Colonic mucosa (tissue), 4 donors: ENCODE results near the gene SF3A2. TPM values are rescaled to one million over a fixed set of nuclear protein-coding genes. Genes with fewer than 3 reads are reported as not detected.
A peak's percentile ranks its signal among the peaks of the same experiment; 100 is the strongest.

Experiments used
- DNase-seq: peaks from one replicate; pipeline ENCODE4 v3.0.0-alpha.2; 2020
- H3K27ac ChIP-seq: fragments of 200-600 bp; one replicate; pipeline ENCODE4 v1.8.0; 2021
- H3K27me3 ChIP-seq: fragments of 200-600 bp; one replicate; pipeline ENCODE4 v1.8.0; 2021
- H3K36me3 ChIP-seq: fragments of 200-600 bp; one replicate; pipeline ENCODE4 v1.8.0; 2021
- H3K4me1 ChIP-seq: fragments of 200-600 bp; one replicate; pipeline ENCODE4 v1.8.0; 2021; ENCODE audit warnings: mild to moderate bottlenecking
- H3K4me3 ChIP-seq: fragments of 200-600 bp; one replicate; pipeline ENCODE4 v1.8.0; 2021
- H3K9ac ChIP-seq, 2 donors: one replicate each; pipeline ENCODE4 v1.7.0; 2013; ENCODE audit warnings: control low read depth in 2 of 2, low read depth in 2 of 2, low read length in 2 of 2
- H3K9me3 ChIP-seq: fragments of 200-600 bp; one replicate; pipeline ENCODE4 v1.8.0; 2021
- CTCF ChIP-seq: fragments of 200-600 bp; IDR thresholded peaks from one replicate; pipeline ENCODE4 v1.8.0; 2022; ENCODE audit warnings: antibody characterized with exemption, mild to moderate bottlenecking
- intact Hi-C: fragments of 100-400 bp; cut with DNase I; formaldehyde crosslinking; loops from one replicate; pipeline ENCODE4 v1.14.1; 2022
- total RNA-seq, 2 donors: library from RNA; stranded (reverse); fragmentation: NEBNext Ultra II Directional in 1 of 2; extraction: Animal tissue kit (Norgen Biotek cat#: 25700) in 1 of 2; gene quantifications; one replicate each; pipeline ENCODE4 v1.2.1, GENCODE V29; 2021
- donor health status: healthy.
- donor health status: DM: no; HTN: no; CAD: no.
- donor health status: DM: no; HTN: no; CAD: no.

The SF3A2 gene
- total RNA-seq, 2 donors from 2014 or later = 60.9 to 99.8 TPM

GRCh38 chr19:2228157-2229030 is 8.2 kb upstream of the SF3A2 start:
- H3K9ac ChIP-seq = no peak overlapping the region
- H3K9me3 ChIP-seq = no peaks in the 10 kb centered on the region
- no peaks in the 10 kb centered on the region for H3K4me1 ChIP-seq
- no peaks in the 10 kb centered on the region for H3K27me3 ChIP-seq
- H3K27ac ChIP-seq = no peak overlapping the region
- intact Hi-C loops = no loop called here
- peaks cover 4% of the 10 kb centered on the region for H3K36me3 ChIP-seq
- no peak for TF ChIP-seq CTCF
- H3K4me3 ChIP-seq = no peak overlapping the region
- no peak for DNase-seq

- no peaks in the 10 kb centered on the region for H3K27me3 ChIP-seq
- DNase-seq = no peak
- peaks cover 4% of the 10 kb centered on the region for H3K36me3 ChIP-seq
- no peaks in the 10 kb centered on the region for H3K9me3 ChIP-seq
- no peak overlapping the region for H3K4me3 ChIP-seq
- H3K27ac ChIP-seq = no peak overlapping the region
- TF ChIP-seq CTCF = no peak
- H3K9ac ChIP-seq = no peak overlapping the region
- H3K4me1 ChIP-seq = no peaks in the 10 kb centered on the region
- intact Hi-C loops = loop anchor here (10.0 kb wide), 1 partner anchor 65 kb away; the partner anchor contains the start of gene DOT1L
These were observed 7.3 kb upstream of the SF3A2 start for GRCh38 chr19:2229103-2230032.

GRCh38 chr19:2230033-2230531 is 6.5 kb upstream of the SF3A2 start:
- no peak overlapping the region for H3K4me3 ChIP-seq
- no peak for DNase-seq
- H3K36me3 ChIP-seq = peaks cover 4% of the 10 kb centered on the region
- no peak overlapping the region for H3K9ac ChIP-seq
- intact Hi-C loops = loop anchor here (10.0 kb wide), 1 partner anchor 65 kb away; the partner anchor contains the start of gene DOT1L
- H3K27ac ChIP-seq = no peak overlapping the region
- H3K4me1 ChIP-seq = peaks cover 7% of the 10 kb centered on the region
- no peaks in the 10 kb centered on the region for H3K9me3 ChIP-seq
- H3K27me3 ChIP-seq = no peaks in the 10 kb centered on the region
- no peak for TF ChIP-seq CTCF

GRCh38 chr19:2230807-2231533 is 5.7 kb upstream of the SF3A2 start:
- Histone ChIP-seq H3K36me3 (peaks cover 4% of the 10 kb centered on the region), H3K9me3 (no peaks in the 10 kb centered on the region), H3K4me3 (no peak overlapping the region), H3K27ac (no peak overlapping the region), H3K4me1 (peaks cover 8% of the 10 kb centered on the region), H3K9ac (peak overlapping the region in 1 of 2 donors; percentile 5), H3K27me3 (no peaks in the 10 kb centered on the region)
- TF ChIP-seq CTCF = no peak
- no peak for DNase-seq
- intact Hi-C loops = loop anchor here (10.0 kb wide), 1 partner anchor 66 kb away; the partner anchor contains the start of gene DOT1L
